Ishikawa (cell line): ENCODE results near the gene ANKRD65.

Experiments used
- CEBPB ChIP-seq: IDR thresholded peaks from 2 replicates; pipeline ENCODE4 v1.6.1; 2012
- EP300 ChIP-seq: IDR thresholded peaks from 2 replicates; pipeline ENCODE4 v1.6.1; 2012; ENCODE audit warnings: borderline replicate concordance
- TCF12 ChIP-seq: IDR thresholded peaks from 2 replicates; pipeline ENCODE4 v1.6.1; 2012; ENCODE audit warnings: low read depth
- TEAD4 ChIP-seq: IDR thresholded peaks from 2 replicates; pipeline ENCODE4 v1.6.1; 2012
- YY1 ChIP-seq: IDR thresholded peaks from 2 replicates; pipeline ENCODE4 v1.6.1; 2012; ENCODE audit warnings: low read depth
- TF ChIP-seq, protein P1 (sequence below): IDR thresholded peaks from 2 replicates; pipeline ENCODE4 v1.6.1; 2012
- TF ChIP-seq, protein P2 (sequence below): IDR thresholded peaks from 2 replicates; pipeline ENCODE4 v1.6.1; 2012; ENCODE audit warnings: low read depth, mild to moderate bottlenecking

DNA sequence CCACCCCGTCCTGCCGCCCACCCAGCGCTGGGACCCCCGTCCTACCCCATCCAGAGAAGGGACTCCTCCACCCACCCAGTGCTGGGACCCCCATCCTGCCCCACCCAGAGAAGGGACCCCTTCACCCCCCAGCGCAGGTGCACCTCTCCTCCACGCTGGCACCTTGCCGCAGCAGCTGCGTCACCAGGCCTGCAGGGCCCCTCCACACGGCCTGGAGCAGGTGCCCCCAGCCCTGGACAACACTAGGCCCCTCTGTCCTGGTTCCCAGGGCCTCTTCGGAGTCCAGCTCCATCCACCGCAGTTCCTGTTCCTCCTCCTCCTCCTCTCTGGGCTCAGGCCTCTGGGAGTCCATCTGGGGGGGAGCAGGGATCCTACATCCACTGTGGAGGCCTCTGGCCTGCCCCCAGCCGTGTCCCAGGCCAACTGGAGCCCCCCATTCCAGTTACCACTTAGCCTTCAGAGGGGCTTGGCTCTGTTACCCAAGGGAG lies 378 bp downstream of the ANKRD65 start:
- TF ChIP-seq CEBPB, result no peak
- TF ChIP-seq TEAD4, result no peak
- TF ChIP-seq, protein P1, sequence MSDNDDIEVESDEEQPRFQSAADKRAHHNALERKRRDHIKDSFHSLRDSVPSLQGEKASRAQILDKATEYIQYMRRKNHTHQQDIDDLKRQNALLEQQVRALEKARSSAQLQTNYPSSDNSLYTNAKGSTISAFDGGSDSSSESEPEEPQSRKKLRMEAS, result no peak
- TF ChIP-seq YY1, result no peak
- TF ChIP-seq, protein P2, sequence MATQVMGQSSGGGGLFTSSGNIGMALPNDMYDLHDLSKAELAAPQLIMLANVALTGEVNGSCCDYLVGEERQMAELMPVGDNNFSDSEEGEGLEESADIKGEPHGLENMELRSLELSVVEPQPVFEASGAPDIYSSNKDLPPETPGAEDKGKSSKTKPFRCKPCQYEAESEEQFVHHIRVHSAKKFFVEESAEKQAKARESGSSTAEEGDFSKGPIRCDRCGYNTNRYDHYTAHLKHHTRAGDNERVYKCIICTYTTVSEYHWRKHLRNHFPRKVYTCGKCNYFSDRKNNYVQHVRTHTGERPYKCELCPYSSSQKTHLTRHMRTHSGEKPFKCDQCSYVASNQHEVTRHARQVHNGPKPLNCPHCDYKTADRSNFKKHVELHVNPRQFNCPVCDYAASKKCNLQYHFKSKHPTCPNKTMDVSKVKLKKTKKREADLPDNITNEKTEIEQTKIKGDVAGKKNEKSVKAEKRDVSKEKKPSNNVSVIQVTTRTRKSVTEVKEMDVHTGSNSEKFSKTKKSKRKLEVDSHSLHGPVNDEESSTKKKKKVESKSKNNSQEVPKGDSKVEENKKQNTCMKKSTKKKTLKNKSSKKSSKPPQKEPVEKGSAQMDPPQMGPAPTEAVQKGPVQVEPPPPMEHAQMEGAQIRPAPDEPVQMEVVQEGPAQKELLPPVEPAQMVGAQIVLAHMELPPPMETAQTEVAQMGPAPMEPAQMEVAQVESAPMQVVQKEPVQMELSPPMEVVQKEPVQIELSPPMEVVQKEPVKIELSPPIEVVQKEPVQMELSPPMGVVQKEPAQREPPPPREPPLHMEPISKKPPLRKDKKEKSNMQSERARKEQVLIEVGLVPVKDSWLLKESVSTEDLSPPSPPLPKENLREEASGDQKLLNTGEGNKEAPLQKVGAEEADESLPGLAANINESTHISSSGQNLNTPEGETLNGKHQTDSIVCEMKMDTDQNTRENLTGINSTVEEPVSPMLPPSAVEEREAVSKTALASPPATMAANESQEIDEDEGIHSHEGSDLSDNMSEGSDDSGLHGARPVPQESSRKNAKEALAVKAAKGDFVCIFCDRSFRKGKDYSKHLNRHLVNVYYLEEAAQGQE, result no peak
- TF ChIP-seq TCF12, result no peak
- no peak for TF ChIP-seq EP300
